Measurements from ENCODE around the gene OR4B1. TPM values are rescaled to one million over a fixed set of nuclear protein-coding genes. Genes with fewer than 3 reads are reported as not detected.

Gene OR4B1, protein sequence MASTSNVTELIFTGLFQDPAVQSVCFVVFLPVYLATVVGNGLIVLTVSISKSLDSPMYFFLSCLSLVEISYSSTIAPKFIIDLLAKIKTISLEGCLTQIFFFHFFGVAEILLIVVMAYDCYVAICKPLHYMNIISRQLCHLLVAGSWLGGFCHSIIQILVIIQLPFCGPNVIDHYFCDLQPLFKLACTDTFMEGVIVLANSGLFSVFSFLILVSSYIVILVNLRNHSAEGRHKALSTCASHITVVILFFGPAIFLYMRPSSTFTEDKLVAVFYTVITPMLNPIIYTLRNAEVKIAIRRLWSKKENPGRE
- total RNA-seq (not detected in 2 replicates), polyA plus RNA-seq (not detected in 2 replicates), polyA minus RNA-seq (not detected in 2 replicates), Bru-seq, nascent RNA (not detected), BruChase-seq, experiment 1, labeled RNA remaining after a 6-hour chase (not detected), BruChase-seq, experiment 2, labeled RNA remaining after a 2-hour chase (not detected)
- polyA plus RNA-seq (2011; cell fraction: cytosol; rRNA removed): not detected in 2 replicates
- not detected in 2 replicates for polyA plus RNA-seq (2011; cell fraction: nucleus; rRNA removed)
- not detected in 2 replicates for polyA plus RNA-seq (2012)
- not detected for polyA minus RNA-seq (2011; cell fraction: cytosol; rRNA and poly(A)+ RNA removed)
- not detected in 2 replicates for polyA minus RNA-seq (2011; cell fraction: nucleus; rRNA and poly(A)+ RNA removed)
- long read RNA-seq: 0 reads

GRCh38 chr11:48216510-48216909 is at the start of gene OR4B1:
OR4B1 (plus strand) TSS chr11:48216810; CDS start chr11:48216810, 0 bp downstream.
- POLR2A ChIA-PET: no interaction called here
- Histone ChIP-seq H3K4me1 (ENCODE audit: control insufficient read depth, extremely low read depth, insufficient read depth, low read length) (no peaks in the 10 kb centered on the region), H3K9me3 (replicated peaks; ENCODE audit: control insufficient read depth, insufficient read depth, low read length) (no peaks in the 10 kb centered on the region), H3K9ac (replicated peaks; ENCODE audit: extremely low read depth, insufficient read depth, low read length) (no peak within 1 kb of the TSS), H2AFZ (ENCODE audit: low read depth, low read length) (no peak within 1 kb of the TSS), H4K20me1 (replicated peaks; ENCODE audit: control insufficient read depth, extremely low read depth, insufficient read depth, low read length) (no peaks in the 10 kb centered on the region), H3K4me3 (replicated peaks in 1 of 3; ENCODE audit: insufficient read depth in 1 of 3, low read depth in 1 of 3, low read length in 3 of 3) (no peak within 1 kb of the TSS), H3K4me2 (ENCODE audit: insufficient read depth, low read length) (no peak within 1 kb of the TSS), H3K27ac (ENCODE audit: insufficient read depth, low read depth, low read length) (no peak within 1 kb of the TSS), H3K79me2 (ENCODE audit: control insufficient read depth, insufficient read depth, low read length) (no peaks in the 10 kb centered on the region), H3K27me3 (ENCODE audit: control insufficient read depth in 2 of 2, insufficient read depth in 2 of 2, low read length in 2 of 2) (no peaks in the 10 kb centered on the region), H3K36me3 (ENCODE audit: control insufficient read depth in 2 of 2, extremely low read depth in 1 of 2, insufficient read depth in 2 of 2, low read length in 2 of 2) (no peaks in the 10 kb centered on the region), H3K9me1 (replicated peaks; ENCODE audit: control insufficient read depth, extremely low read depth, insufficient read depth, low read length) (no peaks in the 10 kb centered on the region)
- no TSS peak for BruUV-seq (replicated peaks)
- dilution Hi-C loops (cut with MboI; ENCODE audit: extremely low pct_ligation_motif_present, low sequenced_read_pairs) (no loop called here), intact Hi-C loops (cut with micrococcal nuclease) (no loop called here)
- DNase-seq (ENCODE audit: low read depth, low spot score) (no peak), FAIRE-seq (no peak)
- TF ChIP-seq POLR2AphosphoS5 (IDR thresholded peaks at IDR 0.05; ENCODE audit: insufficient read depth, low read depth, low read length) (no peak), FOS (IDR thresholded peaks at IDR 0.05; ENCODE audit: borderline replicate concordance, insufficient read depth, low read length) (no peak), EZH2 (IDR thresholded peaks at IDR 0.05; ENCODE audit: borderline replicate concordance, low read depth, low read length, severe bottlenecking) (no peak), POLR2A (IDR thresholded peaks at IDR 0.05; ENCODE audit: low read depth, low read length) (no peak), JUN (IDR thresholded peaks at IDR 0.05; ENCODE audit: borderline replicate concordance, insufficient read depth, insufficient read length, low read depth) (no peak), GATA2 (IDR thresholded peaks at IDR 0.05; ENCODE audit: insufficient read depth, insufficient read length, low read depth, low read length) (no peak), CTCF (IDR thresholded peaks at IDR 0.05; ENCODE audit: extremely low read depth in 1 of 2, insufficient read depth in 1 of 2, low read depth in 1 of 2, low read length in 2 of 2) (no peak), MYC (IDR thresholded peaks at IDR 0.05; ENCODE audit: low read depth, low read length) (no peak)
- TF ChIP-seq, protein P1, sequence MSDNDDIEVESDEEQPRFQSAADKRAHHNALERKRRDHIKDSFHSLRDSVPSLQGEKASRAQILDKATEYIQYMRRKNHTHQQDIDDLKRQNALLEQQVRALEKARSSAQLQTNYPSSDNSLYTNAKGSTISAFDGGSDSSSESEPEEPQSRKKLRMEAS (IDR thresholded peaks at IDR 0.05; ENCODE audit: insufficient read depth, insufficient read length): no peak
- CTCF ChIA-PET: no interaction called here

Data from endothelial cell of umbilical vein (primary cell).